Parathyroid adenoma (tissue), 2 donors: ENCODE results near the gene ZNF415.

Experiments
- H2AFZ ChIP-seq: fragments of 300-600 bp; sonication (generic); one replicate; pipeline ENCODE4 v1.7.0; 2017; ENCODE audit warnings: antibody characterized with exemption, mild to moderate bottlenecking
- H3K27ac ChIP-seq: fragments of 300-600 bp; sonication (generic); one replicate; pipeline ENCODE4 v1.7.0; 2017
- H3K27me3 ChIP-seq: fragments of 300-600 bp; sonication (generic); one replicate; pipeline ENCODE4 v1.7.0; 2017; ENCODE audit warnings: low read length; ENCODE audit not compliant: control insufficient read depth, insufficient read depth
- H3K36me3 ChIP-seq: fragments of 300-600 bp; sonication (generic); one replicate; pipeline ENCODE4 v1.7.0; 2017; ENCODE audit warnings: low read length; ENCODE audit not compliant: control insufficient read depth, insufficient read depth
- H3K4me1 ChIP-seq: fragments of 300-600 bp; sonication (generic); one replicate; pipeline ENCODE4 v1.7.0; 2017; ENCODE audit warnings: control low read depth
- H3K4me2 ChIP-seq: fragments of 300-600 bp; sonication (generic); one replicate; pipeline ENCODE4 v1.7.0; 2017; ENCODE audit warnings: low read length
- H3K4me3 ChIP-seq: fragments of 300-600 bp; sonication (generic); one replicate; pipeline ENCODE4 v1.7.0; 2017; ENCODE audit warnings: low read depth, low read length
- H3K79me2 ChIP-seq: fragments of 300-600 bp; sonication (generic); one replicate; pipeline ENCODE4 v1.7.0; 2017; ENCODE audit warnings: control low read depth
- H3K9ac ChIP-seq: fragments of 300-600 bp; sonication (generic); one replicate; pipeline ENCODE4 v1.7.0; 2017; ENCODE audit warnings: mild to moderate bottlenecking
- H3K9me3 ChIP-seq: fragments of 300-600 bp; sonication (generic); one replicate; pipeline ENCODE4 v1.7.0; 2017; ENCODE audit warnings: low read length; ENCODE audit not compliant: control insufficient read depth
- TF ChIP-seq, protein P1 (sequence below): fragments of 300-600 bp; sonication (generic); IDR thresholded peaks from one replicate; pipeline ENCODE4 v1.7.0; 2017; ENCODE audit warnings: antibody characterized with exemption, mild to moderate bottlenecking
- donor health status: primary hyperparathyroidism.

ZNF415 gene

GRCh38 chr19:53147645-53148044 lies 14.9 kb upstream of the ZNF415 start:
- no peaks in the 10 kb centered on the region for H3K36me3 ChIP-seq
- H2AFZ ChIP-seq: no peak overlapping the region
- H3K79me2 ChIP-seq: no peaks in the 10 kb centered on the region
- TF ChIP-seq, protein P1, sequence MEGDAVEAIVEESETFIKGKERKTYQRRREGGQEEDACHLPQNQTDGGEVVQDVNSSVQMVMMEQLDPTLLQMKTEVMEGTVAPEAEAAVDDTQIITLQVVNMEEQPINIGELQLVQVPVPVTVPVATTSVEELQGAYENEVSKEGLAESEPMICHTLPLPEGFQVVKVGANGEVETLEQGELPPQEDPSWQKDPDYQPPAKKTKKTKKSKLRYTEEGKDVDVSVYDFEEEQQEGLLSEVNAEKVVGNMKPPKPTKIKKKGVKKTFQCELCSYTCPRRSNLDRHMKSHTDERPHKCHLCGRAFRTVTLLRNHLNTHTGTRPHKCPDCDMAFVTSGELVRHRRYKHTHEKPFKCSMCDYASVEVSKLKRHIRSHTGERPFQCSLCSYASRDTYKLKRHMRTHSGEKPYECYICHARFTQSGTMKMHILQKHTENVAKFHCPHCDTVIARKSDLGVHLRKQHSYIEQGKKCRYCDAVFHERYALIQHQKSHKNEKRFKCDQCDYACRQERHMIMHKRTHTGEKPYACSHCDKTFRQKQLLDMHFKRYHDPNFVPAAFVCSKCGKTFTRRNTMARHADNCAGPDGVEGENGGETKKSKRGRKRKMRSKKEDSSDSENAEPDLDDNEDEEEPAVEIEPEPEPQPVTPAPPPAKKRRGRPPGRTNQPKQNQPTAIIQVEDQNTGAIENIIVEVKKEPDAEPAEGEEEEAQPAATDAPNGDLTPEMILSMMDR: no peak
- H3K9me3 ChIP-seq: no peaks in the 10 kb centered on the region
- no peaks in the 10 kb centered on the region for H3K27me3 ChIP-seq
- no peak overlapping the region for H3K4me3 ChIP-seq
- no peak overlapping the region for H3K27ac ChIP-seq
- H3K4me2 ChIP-seq: no peak overlapping the region
- no peaks in the 10 kb centered on the region for H3K4me1 ChIP-seq
- no peak overlapping the region for H3K9ac ChIP-seq

GRCh38 chr19:53140351-53140750 lies 7.6 kb upstream of the ZNF415 start:
- Histone ChIP-seq H3K27ac (no peak overlapping the region), H3K27me3 (no peaks in the 10 kb centered on the region), H3K4me2 (no peak overlapping the region), H3K79me2 (no peaks in the 10 kb centered on the region), H3K9ac (no peak overlapping the region), H3K4me3 (no peak overlapping the region), H3K4me1 (no peaks in the 10 kb centered on the region), H3K36me3 (no peaks in the 10 kb centered on the region), H2AFZ (no peak overlapping the region), H3K9me3 (no peaks in the 10 kb centered on the region)
- TF ChIP-seq, protein P1: no peak

DNA sequence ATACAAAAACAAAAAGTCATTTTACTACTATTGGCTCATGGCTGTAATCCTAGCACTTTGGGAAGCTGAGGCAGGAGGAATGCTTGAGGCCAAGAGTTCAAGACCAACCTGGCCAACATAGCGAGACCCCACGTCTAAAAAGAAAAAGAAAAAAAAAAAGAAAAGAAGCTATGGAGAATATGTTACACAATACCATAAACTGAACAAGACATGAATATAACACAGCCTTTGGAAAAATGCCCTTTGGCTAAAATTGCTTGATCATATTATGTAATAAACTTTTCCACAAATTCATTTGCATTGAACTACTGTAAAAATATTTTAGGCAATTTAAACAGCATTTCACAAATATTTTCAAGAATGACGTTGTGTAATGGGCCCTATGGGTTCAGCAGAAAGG lies 3.7 kb upstream of the ZNF415 start:
- H3K36me3 ChIP-seq: no peaks in the 10 kb centered on the region
- H3K79me2 ChIP-seq: peaks cover 3% of the 10 kb centered on the region
- no peak overlapping the region for H3K27ac ChIP-seq
- H3K9ac ChIP-seq: no peak overlapping the region
- no peaks in the 10 kb centered on the region for H3K9me3 ChIP-seq
- TF ChIP-seq, protein P1: no peak
- no peak overlapping the region for H2AFZ ChIP-seq
- H3K4me1 ChIP-seq: peaks cover 4% of the 10 kb centered on the region
- H3K4me3 ChIP-seq: no peak overlapping the region
- H3K27me3 ChIP-seq: no peaks in the 10 kb centered on the region
- H3K4me2 ChIP-seq: no peak overlapping the region

- no peak overlapping the region for H3K9ac ChIP-seq
Observed at GRCh38 chr19:53131727-53132126, 983 bp downstream of the ZNF415 start.

DNA sequence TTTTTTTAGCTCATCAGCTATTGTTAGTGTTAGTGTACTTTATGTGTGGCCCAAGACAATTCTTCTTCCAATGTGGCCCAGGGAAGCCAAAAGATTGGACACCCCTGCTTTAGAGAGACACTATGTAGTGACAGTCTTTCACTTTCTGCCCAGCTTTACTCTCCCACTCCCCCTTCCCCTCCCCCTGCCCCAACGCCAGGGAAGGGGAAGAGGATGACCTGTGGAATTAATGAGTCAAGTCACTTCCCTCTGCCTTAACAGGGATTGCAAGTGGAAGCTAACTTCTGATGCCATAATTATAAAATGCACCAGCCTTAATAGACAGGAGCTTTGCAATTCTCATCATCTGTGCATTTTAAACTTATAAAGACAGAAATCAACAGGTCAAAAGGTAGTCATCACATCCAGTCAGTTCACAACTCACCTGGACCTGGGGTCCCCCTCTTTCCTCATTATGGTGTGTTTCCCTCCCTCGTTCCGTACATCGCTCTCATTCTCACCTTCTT lies 1.6 kb downstream of the ZNF415 start:
- Histone ChIP-seq H2AFZ (no peak overlapping the region), H3K27ac (no peak overlapping the region), H3K9me3 (no peaks in the 10 kb centered on the region), H3K4me1 (peaks cover 4% of the 10 kb centered on the region), H3K9ac (no peak overlapping the region), H3K27me3 (no peaks in the 10 kb centered on the region), H3K79me2 (peaks cover 3% of the 10 kb centered on the region), H3K4me3 (peak overlapping the region; percentile 88), H3K36me3 (no peaks in the 10 kb centered on the region), H3K4me2 (peak overlapping the region; percentile 98)
- TF ChIP-seq, protein P1: no peak

More at GRCh38 chr19:53131727-53132126, 983 bp downstream of the ZNF415 start:
- Histone ChIP-seq H3K9me3 (no peaks in the 10 kb centered on the region), H2AFZ (peak overlapping the region; percentile 75), H3K27ac (no peak overlapping the region), H3K4me2 (peak overlapping the region; percentile 98), H3K4me1 (peaks cover 4% of the 10 kb centered on the region), H3K27me3 (no peaks in the 10 kb centered on the region), H3K4me3 (peak overlapping the region; percentile 88), H3K36me3 (no peaks in the 10 kb centered on the region), H3K79me2 (peaks cover 3% of the 10 kb centered on the region)
- TF ChIP-seq, protein P1: no peak
